ENCODE measurements around the gene FAM169A. TPM values are rescaled to one million over a fixed set of nuclear protein-coding genes. Genes with fewer than 3 reads are reported as not detected.
"Not testable (repeated sequence)": the region's sequence is repeated elsewhere in the genome, so short reads cannot be mapped to it uniquely, and the experiment has no call there.

The FAM169A gene
- total RNA-seq, 4 donors from 2014 or later: 0.47 to 3.4 (median 1.1) TPM

DNA sequence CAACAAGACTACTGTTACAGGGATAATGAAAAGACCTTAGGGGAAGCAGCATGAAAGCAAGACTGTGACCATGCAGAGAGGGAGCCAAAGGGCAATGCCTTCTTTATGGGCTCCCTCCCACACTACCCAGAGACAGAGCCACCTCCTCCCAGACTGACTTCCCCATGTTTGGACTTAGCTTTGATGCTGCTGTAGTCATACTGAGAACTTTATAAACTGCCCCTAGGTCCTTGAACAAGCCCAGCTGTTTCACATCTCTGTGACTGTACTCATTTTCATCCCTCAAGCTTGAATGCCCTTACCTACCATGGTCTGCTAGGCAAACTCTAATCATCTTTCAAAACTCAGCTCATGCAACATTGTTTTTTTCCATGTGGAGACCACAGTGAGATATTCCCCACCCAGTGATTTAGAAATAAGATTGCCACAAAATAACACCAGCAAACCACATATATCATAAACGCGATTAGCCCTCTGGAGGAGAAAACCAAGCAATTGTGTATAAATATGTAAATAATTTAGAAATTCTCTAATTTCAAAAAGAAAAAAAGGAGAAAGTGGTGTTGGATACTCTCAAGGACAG is 23.4 kb upstream of the FAM169A start:
- no peaks in the 10 kb centered on the region for H3K4me1 ChIP-seq
- TF ChIP-seq POLR2A (IDR thresholded peaks at IDR 0.05): no peak
- no peak for TF ChIP-seq POLR2AphosphoS5 (IDR thresholded peaks at IDR 0.05)
- no peak for TF ChIP-seq EP300 (IDR thresholded peaks at IDR 0.05)
- TF ChIP-seq, protein P1, sequence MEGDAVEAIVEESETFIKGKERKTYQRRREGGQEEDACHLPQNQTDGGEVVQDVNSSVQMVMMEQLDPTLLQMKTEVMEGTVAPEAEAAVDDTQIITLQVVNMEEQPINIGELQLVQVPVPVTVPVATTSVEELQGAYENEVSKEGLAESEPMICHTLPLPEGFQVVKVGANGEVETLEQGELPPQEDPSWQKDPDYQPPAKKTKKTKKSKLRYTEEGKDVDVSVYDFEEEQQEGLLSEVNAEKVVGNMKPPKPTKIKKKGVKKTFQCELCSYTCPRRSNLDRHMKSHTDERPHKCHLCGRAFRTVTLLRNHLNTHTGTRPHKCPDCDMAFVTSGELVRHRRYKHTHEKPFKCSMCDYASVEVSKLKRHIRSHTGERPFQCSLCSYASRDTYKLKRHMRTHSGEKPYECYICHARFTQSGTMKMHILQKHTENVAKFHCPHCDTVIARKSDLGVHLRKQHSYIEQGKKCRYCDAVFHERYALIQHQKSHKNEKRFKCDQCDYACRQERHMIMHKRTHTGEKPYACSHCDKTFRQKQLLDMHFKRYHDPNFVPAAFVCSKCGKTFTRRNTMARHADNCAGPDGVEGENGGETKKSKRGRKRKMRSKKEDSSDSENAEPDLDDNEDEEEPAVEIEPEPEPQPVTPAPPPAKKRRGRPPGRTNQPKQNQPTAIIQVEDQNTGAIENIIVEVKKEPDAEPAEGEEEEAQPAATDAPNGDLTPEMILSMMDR (IDR thresholded peaks at IDR 0.05): no peak
- peaks cover 3% of the 10 kb centered on the region for H3K27me3 ChIP-seq
- no peaks in the 10 kb centered on the region for H3K36me3 ChIP-seq
- H3K9me3 ChIP-seq: peaks cover 0 to 4% (median 0%) of the 10 kb centered on the region in 3 donors
- H3K4me3 ChIP-seq: no peak overlapping the region
- ATAC-seq: no peak
- 80 to 91% methylated on average over 2 of the region's 2 CpGs for WGBS, 2 donors (ENCODE audit: low coverage in 1 of 2)
- no peak overlapping the region for H3K27ac ChIP-seq

DNA sequence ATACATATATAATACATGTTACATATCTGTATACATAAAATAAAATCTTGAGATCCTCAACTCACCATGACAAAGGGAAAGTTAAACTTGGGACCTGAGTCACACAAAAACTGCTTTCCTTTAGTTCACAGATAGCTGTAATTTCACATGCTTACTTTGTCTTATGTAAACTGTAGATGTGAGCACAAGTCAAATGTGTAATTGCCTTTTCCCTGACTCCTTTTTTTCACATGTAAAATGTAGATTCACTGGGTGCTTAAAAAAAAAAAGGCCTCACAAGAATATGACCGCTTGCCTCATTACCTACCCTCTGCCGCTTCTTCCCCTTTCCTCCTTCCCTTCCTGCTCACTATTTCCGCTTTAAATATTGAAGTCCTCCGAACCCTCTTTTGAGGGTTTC is 21.9 kb upstream of the FAM169A start:
- Histone ChIP-seq H3K36me3 (no peaks in the 10 kb centered on the region), H3K4me3 (no peak overlapping the region), H3K27ac (no peak overlapping the region), H3K9me3 (no peaks in the 10 kb centered on the region), H3K27me3 (peaks cover 3% of the 10 kb centered on the region), H3K4me1 (no peaks in the 10 kb centered on the region)
- no peak for ATAC-seq
- WGBS, 2 donors (ENCODE audit: low coverage in 1 of 2): 80 to 82% methylated on average over 4 of the region's 4 CpGs
- TF ChIP-seq EP300 (IDR thresholded peaks at IDR 0.05): no peak

- Histone ChIP-seq H3K27ac (no peak overlapping the region), H3K36me3 (no peaks in the 10 kb centered on the region), H3K4me3 (no peak overlapping the region), H3K9me3 (no peaks in the 10 kb centered on the region), H3K27me3 (peaks cover 3% of the 10 kb centered on the region), H3K4me1 (no peaks in the 10 kb centered on the region)
- TF ChIP-seq, protein P1 (IDR thresholded peaks at IDR 0.05): no peak
- TF ChIP-seq POLR2AphosphoS5 (IDR thresholded peaks at IDR 0.05) (no peak), EP300 (IDR thresholded peaks at IDR 0.05) (no peak), POLR2A (IDR thresholded peaks at IDR 0.05) (no peak)
- ATAC-seq: no peak
These were observed 19.0 kb upstream of the FAM169A start for GRCh38 chr5:74885170-74885569.

DNA sequence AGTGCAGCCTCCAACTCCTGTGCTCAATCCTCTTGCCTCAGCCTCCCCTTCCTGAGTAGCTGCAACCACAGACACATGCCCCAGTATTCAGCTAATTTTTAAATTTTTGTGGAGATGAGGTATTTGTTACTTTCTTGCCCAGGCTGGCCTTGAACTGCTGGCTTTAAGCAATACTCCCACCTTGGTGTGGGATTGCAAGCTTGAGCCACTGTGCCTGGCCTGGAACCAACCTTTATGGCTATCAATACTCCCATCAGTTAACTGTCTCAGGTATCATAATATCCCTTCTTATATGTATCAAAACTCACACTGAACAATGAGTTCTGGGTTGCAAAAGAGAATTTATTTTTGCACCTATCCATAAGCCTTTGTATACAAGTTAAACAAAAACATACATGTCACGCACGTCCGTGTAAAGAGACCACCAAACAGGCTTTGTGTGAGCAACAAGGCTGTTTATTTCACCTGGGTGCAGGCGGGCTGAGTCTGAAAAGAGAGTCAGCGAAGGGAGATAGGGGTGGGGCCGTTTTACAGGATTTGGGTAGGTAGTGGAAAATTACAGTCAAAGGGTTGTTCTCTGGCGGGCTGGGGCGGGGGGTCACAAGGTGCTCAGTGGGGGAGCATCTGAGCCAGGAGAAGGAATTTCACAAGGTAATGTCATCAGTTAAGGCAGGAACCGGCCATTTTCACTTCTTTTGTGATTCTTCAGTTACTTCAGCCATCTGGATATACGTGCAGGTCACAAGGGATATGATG is 16.4 kb upstream of the FAM169A start:
- H3K4me3 ChIP-seq, ATAC-seq, H3K27ac ChIP-seq, H3K4me1 ChIP-seq, H3K27me3 ChIP-seq, H3K36me3 ChIP-seq, H3K9me3 ChIP-seq: not testable (repeated sequence)
- 61 to 66% methylated on average over 9 to 10 of the region's 10 CpGs for WGBS, 2 donors (ENCODE audit: low coverage in 1 of 2)

GRCh38 chr5:74877624-74878304 is 11.6 kb upstream of the FAM169A start:
- no peak for ATAC-seq
- no peak overlapping the region for H3K4me3 ChIP-seq
- H3K27me3 ChIP-seq: no peaks in the 10 kb centered on the region
- no peaks in the 10 kb centered on the region for H3K9me3 ChIP-seq
- no peaks in the 10 kb centered on the region for H3K4me1 ChIP-seq
- no peak overlapping the region for H3K27ac ChIP-seq
- H3K36me3 ChIP-seq: no peaks in the 10 kb centered on the region
- 74 to 80% methylated on average over 1 to 4 of the region's 4 CpGs for WGBS, 2 donors (ENCODE audit: low coverage in 1 of 2)
- TF ChIP-seq, protein P1 (IDR thresholded peaks at IDR 0.05): no peak
- no peak for TF ChIP-seq POLR2AphosphoS5 (IDR thresholded peaks at IDR 0.05)
- TF ChIP-seq POLR2A (IDR thresholded peaks at IDR 0.05): no peak
- no peak for TF ChIP-seq EP300 (IDR thresholded peaks at IDR 0.05)

Measured in gastroesophageal sphincter (tissue), 4 donors.